ENCODE measurements around the gene CTRB2.

Gene CTRB2

GRCh38 chr16:75196836-75197235 is 10.1 kb downstream of the CTRB2 start:
- no peak overlapping the region for H3K27ac Mint-ChIP-seq

GRCh38 chr16:75195811-75196790 is 10.9 kb downstream of the CTRB2 start:
- peaks cover 27% of the 10 kb centered on the region for H3K27me3 Mint-ChIP-seq (ENCODE audit: low read depth)
- DNase-seq (ENCODE audit: low spot score): no peak
- no peaks in the 10 kb centered on the region for H3K9me3 Mint-ChIP-seq
- no peak overlapping the region for H3K4me3 Mint-ChIP-seq
- H3K4me1 Mint-ChIP-seq (ENCODE audit: low read depth): peaks cover 13% of the 10 kb centered on the region
- no peak overlapping the region for H3K27ac Mint-ChIP-seq
- no peaks in the 10 kb centered on the region for H3K36me3 Mint-ChIP-seq (ENCODE audit: low read depth)

More at GRCh38 chr16:75196836-75197235, 10.1 kb downstream of the CTRB2 start:
- no peaks in the 10 kb centered on the region for H3K36me3 Mint-ChIP-seq (ENCODE audit: low read depth)
- peaks cover 30% of the 10 kb centered on the region for H3K27me3 Mint-ChIP-seq (ENCODE audit: low read depth)
- no peak for DNase-seq (ENCODE audit: low spot score)
- H3K4me3 Mint-ChIP-seq: no peak overlapping the region
- no peaks in the 10 kb centered on the region for H3K9me3 Mint-ChIP-seq
- H3K4me1 Mint-ChIP-seq (ENCODE audit: low read depth): peaks cover 15% of the 10 kb centered on the region

GRCh38 chr16:75193730-75194444 is 13.1 kb downstream of the CTRB2 start:
- Mint-ChIP-seq H3K9me3 (no peaks in the 10 kb centered on the region), H3K4me1 (ENCODE audit: low read depth) (peaks cover 6% of the 10 kb centered on the region), H3K27me3 (ENCODE audit: low read depth) (peaks cover 19% of the 10 kb centered on the region), H3K27ac (no peak overlapping the region), H3K4me3 (no peak overlapping the region), H3K36me3 (ENCODE audit: low read depth) (no peaks in the 10 kb centered on the region)
- no peak for DNase-seq (ENCODE audit: low spot score)

- H3K9me3 Mint-ChIP-seq: no peaks in the 10 kb centered on the region
- peaks cover 17% of the 10 kb centered on the region for H3K27me3 Mint-ChIP-seq (ENCODE audit: low read depth)
- no peak overlapping the region for H3K27ac Mint-ChIP-seq
- H3K4me1 Mint-ChIP-seq (ENCODE audit: low read depth): peaks cover 4% of the 10 kb centered on the region
- no peaks in the 10 kb centered on the region for H3K36me3 Mint-ChIP-seq (ENCODE audit: low read depth)
- no peak overlapping the region for H3K4me3 Mint-ChIP-seq
- DNase-seq (ENCODE audit: low spot score): no peak
These were observed 13.7 kb downstream of the CTRB2 start for GRCh38 chr16:75193265-75193650.

GRCh38 chr16:75192606-75193264 is 14.2 kb downstream of the CTRB2 start:
- no peak overlapping the region for H3K4me3 Mint-ChIP-seq
- H3K27ac Mint-ChIP-seq: no peak overlapping the region
- H3K9me3 Mint-ChIP-seq: no peaks in the 10 kb centered on the region
- H3K27me3 Mint-ChIP-seq (ENCODE audit: low read depth): peaks cover 13% of the 10 kb centered on the region
- DNase-seq (ENCODE audit: low spot score): no peak
- no peaks in the 10 kb centered on the region for H3K36me3 Mint-ChIP-seq (ENCODE audit: low read depth)
- peaks cover 2% of the 10 kb centered on the region for H3K4me1 Mint-ChIP-seq (ENCODE audit: low read depth)

GRCh38 chr16:75189638-75190245 is 17.2 kb downstream of the CTRB2 start:
- no peaks in the 10 kb centered on the region for H3K4me1 Mint-ChIP-seq (ENCODE audit: low read depth)
- no peaks in the 10 kb centered on the region for H3K9me3 Mint-ChIP-seq
- no peaks in the 10 kb centered on the region for H3K36me3 Mint-ChIP-seq (ENCODE audit: low read depth)
- H3K27me3 Mint-ChIP-seq (ENCODE audit: low read depth): peaks cover 4% of the 10 kb centered on the region
- no peak overlapping the region for H3K27ac Mint-ChIP-seq
- H3K4me3 Mint-ChIP-seq: no peak overlapping the region
- DNase-seq (ENCODE audit: low spot score): no peak

- no peaks in the 10 kb centered on the region for H3K9me3 Mint-ChIP-seq
- H3K27ac Mint-ChIP-seq: no peak overlapping the region
- no peaks in the 10 kb centered on the region for H3K4me1 Mint-ChIP-seq (ENCODE audit: low read depth)
- H3K27me3 Mint-ChIP-seq (ENCODE audit: low read depth): peaks cover 5% of the 10 kb centered on the region
- H3K36me3 Mint-ChIP-seq (ENCODE audit: low read depth): no peaks in the 10 kb centered on the region
- H3K4me3 Mint-ChIP-seq: no peak overlapping the region
- no peak for DNase-seq (ENCODE audit: low spot score)
These were observed 18.0 kb downstream of the CTRB2 start for GRCh38 chr16:75188832-75189477.

- peaks cover 4% of the 10 kb centered on the region for H3K27me3 Mint-ChIP-seq (ENCODE audit: low read depth)
- H3K36me3 Mint-ChIP-seq (ENCODE audit: low read depth): peaks cover 6% of the 10 kb centered on the region
These were observed 25.3 kb downstream of the CTRB2 start for GRCh38 chr16:75181630-75182029.

GRCh38 chr16:75179208-75179607 is 27.8 kb downstream of the CTRB2 start:
- H3K36me3 Mint-ChIP-seq (ENCODE audit: low read depth): peaks cover 12% of the 10 kb centered on the region
- no peak overlapping the region for H3K4me3 Mint-ChIP-seq
- DNase-seq (ENCODE audit: low spot score): no peak
- H3K27me3 Mint-ChIP-seq (ENCODE audit: low read depth): peaks cover 2% of the 10 kb centered on the region
- H3K27ac Mint-ChIP-seq: no peak overlapping the region
- H3K4me1 Mint-ChIP-seq (ENCODE audit: low read depth): no peaks in the 10 kb centered on the region
- peaks cover 41% of the 10 kb centered on the region for H3K9me3 Mint-ChIP-seq

More at GRCh38 chr16:75181630-75182029, 25.3 kb downstream of the CTRB2 start:
- no peak for DNase-seq (ENCODE audit: low spot score)
- Mint-ChIP-seq H3K4me3 (no peak overlapping the region), H3K27ac (no peak overlapping the region), H3K4me1 (ENCODE audit: low read depth) (no peaks in the 10 kb centered on the region), H3K9me3 (peaks cover 27% of the 10 kb centered on the region)

- no peak for DNase-seq (ENCODE audit: low spot score)
- H3K27me3 Mint-ChIP-seq (ENCODE audit: low read depth): peaks cover 2% of the 10 kb centered on the region
- H3K4me1 Mint-ChIP-seq (ENCODE audit: low read depth): no peaks in the 10 kb centered on the region
- H3K36me3 Mint-ChIP-seq (ENCODE audit: low read depth): peaks cover 21% of the 10 kb centered on the region
- no peak overlapping the region for H3K27ac Mint-ChIP-seq
- peaks cover 62% of the 10 kb centered on the region for H3K9me3 Mint-ChIP-seq
- H3K4me3 Mint-ChIP-seq: no peak overlapping the region
These were observed 30.0 kb downstream of the CTRB2 start for GRCh38 chr16:75176926-75177325.

GRCh38 chr16:75175074-75175473 is 31.9 kb downstream of the CTRB2 start:
- Mint-ChIP-seq H3K4me3 (no peak overlapping the region), H3K9me3 (peaks cover 74% of the 10 kb centered on the region), H3K4me1 (ENCODE audit: low read depth) (no peaks in the 10 kb centered on the region), H3K27ac (no peak overlapping the region), H3K36me3 (ENCODE audit: low read depth) (peaks cover 35% of the 10 kb centered on the region), H3K27me3 (ENCODE audit: low read depth) (no peaks in the 10 kb centered on the region)
- no peak for DNase-seq (ENCODE audit: low spot score)

- no peak overlapping the region for H3K27ac Mint-ChIP-seq
- H3K9me3 Mint-ChIP-seq: peaks cover 81% of the 10 kb centered on the region
- no peaks in the 10 kb centered on the region for H3K4me1 Mint-ChIP-seq (ENCODE audit: low read depth)
- H3K36me3 Mint-ChIP-seq (ENCODE audit: low read depth): peaks cover 57% of the 10 kb centered on the region
- H3K4me3 Mint-ChIP-seq: no peak overlapping the region
- H3K27me3 Mint-ChIP-seq (ENCODE audit: low read depth): no peaks in the 10 kb centered on the region
- no peak for DNase-seq (ENCODE audit: low spot score)
These were observed 34.4 kb downstream of the CTRB2 start for GRCh38 chr16:75172578-75172977.

GRCh38 chr16:75169899-75170405 is 37.0 kb downstream of the CTRB2 start:
- H3K9me3 Mint-ChIP-seq: peaks cover 80% of the 10 kb centered on the region
- H3K27me3 Mint-ChIP-seq (ENCODE audit: low read depth): no peaks in the 10 kb centered on the region
- no peak overlapping the region for H3K4me3 Mint-ChIP-seq
- DNase-seq (ENCODE audit: low spot score): no peak
- no peak overlapping the region for H3K27ac Mint-ChIP-seq
- H3K36me3 Mint-ChIP-seq (ENCODE audit: low read depth): peaks cover 73% of the 10 kb centered on the region
- H3K4me1 Mint-ChIP-seq (ENCODE audit: low read depth): no peaks in the 10 kb centered on the region
